GM21390 (cell line): ENCODE measurements around the gene SOX5.

Experiments used
- ATAC-seq: cut with Tn5 transposase; IDR thresholded peaks from one replicate; pipeline ENCODE4 v1.9.1; 2021; ENCODE audit not compliant: unreplicated experiment

SOX5 gene

GRCh38 chr12:23699031-23699430 lies 250.4 kb downstream of the SOX5 start:
- no peak for ATAC-seq

- no peak for ATAC-seq
Observed at GRCh38 chr12:23694920-23695319, 254.6 kb downstream of the SOX5 start.

- ATAC-seq = no peak
Observed at GRCh38 chr12:23694307-23694706, 255.2 kb downstream of the SOX5 start.

GRCh38 chr12:23687947-23688346 lies 261.5 kb downstream of the SOX5 start:
- ATAC-seq = no peak

GRCh38 chr12:23686095-23686494 lies 263.4 kb downstream of the SOX5 start:
- no peak for ATAC-seq

GRCh38 chr12:23684121-23684520 lies 265.3 kb downstream of the SOX5 start:
- no peak for ATAC-seq

GRCh38 chr12:23681237-23681636 lies 268.2 kb downstream of the SOX5 start:
- ATAC-seq = no peak

GRCh38 chr12:23674064-23674463 lies 275.4 kb downstream of the SOX5 start:
- no peak for ATAC-seq

- ATAC-seq = no peak
Observed at GRCh38 chr12:23671881-23672280, 277.6 kb downstream of the SOX5 start.

DNA sequence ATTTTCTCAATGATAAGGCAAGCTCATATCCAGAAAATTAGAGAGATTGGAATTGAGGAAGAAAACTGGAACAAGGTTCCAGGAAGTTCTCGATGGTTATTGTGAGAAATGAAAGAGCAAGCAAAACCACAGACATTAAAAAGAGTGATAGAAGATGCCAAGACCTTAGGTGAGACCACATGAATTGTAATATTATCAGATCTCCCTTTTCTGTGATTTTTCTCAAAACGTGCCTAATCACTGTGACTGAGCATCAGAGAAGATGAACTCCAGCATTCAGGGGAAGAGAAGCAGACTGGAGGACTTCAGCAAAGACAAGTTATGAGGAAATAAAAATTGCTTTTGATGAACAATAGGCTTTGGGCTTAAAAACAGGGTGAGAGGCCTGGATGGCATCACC lies 278.8 kb downstream of the SOX5 start:
- ATAC-seq = no peak

GRCh38 chr12:23669691-23670090 lies 279.8 kb downstream of the SOX5 start:
- ATAC-seq = no peak

- ATAC-seq = no peak
Observed at GRCh38 chr12:23666866-23667265, 282.6 kb downstream of the SOX5 start.

GRCh38 chr12:23662966-23663365 lies 286.5 kb downstream of the SOX5 start:
- no peak for ATAC-seq

DNA sequence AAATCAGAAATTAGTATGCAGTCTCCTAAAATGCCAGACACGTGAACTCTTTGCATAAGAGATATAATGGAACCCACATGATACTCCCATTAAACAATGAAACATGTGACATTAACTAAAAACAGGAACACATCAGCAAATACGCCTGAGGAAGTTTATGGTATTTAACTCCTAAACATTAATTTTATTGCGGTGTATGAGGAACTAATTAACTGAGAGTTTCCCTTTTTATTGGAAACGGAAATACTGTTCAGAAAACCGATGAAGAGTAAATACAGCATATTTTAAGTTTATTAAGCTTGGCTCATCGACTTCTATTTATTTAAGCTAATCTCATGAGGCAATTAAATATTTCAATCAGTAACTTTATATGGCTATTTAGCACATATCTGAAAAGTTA lies 290.3 kb downstream of the SOX5 start:
- ATAC-seq = no peak

DNA sequence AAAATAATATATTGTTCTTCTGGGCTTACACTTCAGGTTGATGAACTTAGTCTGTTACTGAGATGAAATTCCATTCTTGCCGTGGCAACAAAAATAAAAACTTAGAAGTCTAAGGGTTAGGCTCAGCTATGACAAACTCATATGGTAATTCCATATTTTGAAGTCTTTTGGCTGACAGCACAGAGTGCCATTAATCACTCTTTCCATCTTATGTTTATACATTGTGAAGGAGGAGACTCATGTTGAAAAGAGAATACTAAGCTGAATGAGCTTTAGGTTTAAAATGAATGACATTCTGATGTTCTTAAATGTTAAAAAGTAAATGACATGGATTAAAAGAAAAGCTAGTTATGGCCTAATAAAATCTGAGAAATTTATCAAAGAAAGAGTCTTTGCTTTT lies 291.9 kb downstream of the SOX5 start:
- no peak for ATAC-seq

- no peak for ATAC-seq
Observed at GRCh38 chr12:23655884-23656283, 293.6 kb downstream of the SOX5 start.

GRCh38 chr12:23655112-23655511 lies 294.4 kb downstream of the SOX5 start:
- no peak for ATAC-seq

DNA sequence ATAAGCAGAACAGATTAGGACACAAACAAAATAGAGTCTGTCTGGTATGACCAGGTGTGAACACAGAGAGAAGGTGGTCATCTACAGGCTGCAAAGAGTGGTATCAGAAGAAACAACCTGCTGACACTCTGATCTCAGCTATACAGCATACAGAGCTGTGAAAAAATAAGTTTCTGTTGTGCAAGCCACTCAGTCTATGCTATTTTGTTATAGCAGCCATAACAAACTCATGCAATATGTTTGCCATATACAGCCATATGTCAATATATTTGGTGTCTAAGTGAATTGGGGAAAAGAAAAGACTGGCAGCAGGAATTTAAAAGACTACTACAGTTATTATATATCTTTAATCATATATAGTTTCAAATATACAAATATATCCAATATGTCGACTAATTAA lies 300.9 kb downstream of the SOX5 start:
- no peak for ATAC-seq

DNA sequence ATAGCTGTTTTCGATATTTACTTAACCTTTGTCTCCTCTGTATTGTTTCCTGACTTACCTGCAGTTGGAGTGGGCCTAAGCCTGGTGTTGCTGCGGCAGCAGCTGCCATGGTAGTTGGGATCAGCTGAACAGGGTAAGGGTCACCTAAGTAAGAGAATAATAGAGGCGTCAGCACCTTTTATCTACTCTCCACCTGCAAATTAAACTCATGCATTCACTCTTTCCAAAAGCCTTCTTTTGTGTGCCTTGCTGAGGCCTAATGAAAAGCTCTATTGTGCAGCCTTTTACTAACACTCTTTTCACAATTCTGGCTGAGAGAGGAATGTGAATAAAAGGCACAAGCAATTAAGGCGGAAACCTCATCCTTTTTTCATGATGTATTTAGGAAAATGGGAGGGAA lies 308.7 kb downstream of the SOX5 start:
- ATAC-seq = no peak

- no peak for ATAC-seq
Observed at GRCh38 chr12:23634344-23634743, 315.1 kb downstream of the SOX5 start.

- no peak for ATAC-seq
Observed at GRCh38 chr12:23631786-23632377, 317.6 kb downstream of the SOX5 start.

DNA sequence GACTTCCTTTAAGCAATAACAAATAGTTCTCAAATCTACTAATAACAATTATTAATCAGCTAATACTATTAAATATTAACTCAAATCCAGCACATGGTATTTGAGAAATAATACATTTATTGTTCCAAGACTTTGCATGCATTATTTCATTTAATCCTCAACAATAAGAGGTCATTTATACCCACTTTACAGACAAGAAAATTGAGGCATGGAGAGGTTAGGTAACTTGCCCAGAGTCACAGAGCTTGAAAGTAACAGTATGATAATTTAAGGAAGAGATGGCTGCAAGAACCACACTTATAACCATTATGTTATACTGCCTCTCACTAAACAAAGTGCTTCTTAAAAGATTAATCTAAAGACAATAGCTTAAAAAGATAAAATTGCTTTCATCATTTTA lies 318.9 kb downstream of the SOX5 start:
- ATAC-seq = no peak

- no peak for ATAC-seq
Observed at GRCh38 chr12:23628806-23629205, 320.7 kb downstream of the SOX5 start.

DNA sequence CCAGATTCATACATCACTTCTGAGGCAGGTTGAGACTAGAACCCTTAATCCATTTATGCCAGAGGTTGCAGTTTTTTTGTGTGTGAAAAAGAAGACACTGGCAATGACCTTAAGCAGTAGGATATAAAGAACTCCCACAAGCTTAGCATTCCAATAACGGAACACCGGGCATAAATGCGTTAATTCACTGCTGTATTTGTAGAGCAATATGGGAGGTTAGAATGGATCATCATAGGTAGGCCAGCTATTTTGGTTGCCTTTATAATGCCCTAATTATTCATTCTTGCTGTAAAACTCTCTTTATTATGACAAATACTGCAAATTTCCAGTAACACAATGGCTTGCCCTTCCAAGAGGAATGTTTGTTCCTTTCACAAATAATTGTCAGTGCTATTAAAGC lies 322.7 kb downstream of the SOX5 start:
- ATAC-seq = no peak
